ENCODE results near the gene SMARCC1.

DNA sequence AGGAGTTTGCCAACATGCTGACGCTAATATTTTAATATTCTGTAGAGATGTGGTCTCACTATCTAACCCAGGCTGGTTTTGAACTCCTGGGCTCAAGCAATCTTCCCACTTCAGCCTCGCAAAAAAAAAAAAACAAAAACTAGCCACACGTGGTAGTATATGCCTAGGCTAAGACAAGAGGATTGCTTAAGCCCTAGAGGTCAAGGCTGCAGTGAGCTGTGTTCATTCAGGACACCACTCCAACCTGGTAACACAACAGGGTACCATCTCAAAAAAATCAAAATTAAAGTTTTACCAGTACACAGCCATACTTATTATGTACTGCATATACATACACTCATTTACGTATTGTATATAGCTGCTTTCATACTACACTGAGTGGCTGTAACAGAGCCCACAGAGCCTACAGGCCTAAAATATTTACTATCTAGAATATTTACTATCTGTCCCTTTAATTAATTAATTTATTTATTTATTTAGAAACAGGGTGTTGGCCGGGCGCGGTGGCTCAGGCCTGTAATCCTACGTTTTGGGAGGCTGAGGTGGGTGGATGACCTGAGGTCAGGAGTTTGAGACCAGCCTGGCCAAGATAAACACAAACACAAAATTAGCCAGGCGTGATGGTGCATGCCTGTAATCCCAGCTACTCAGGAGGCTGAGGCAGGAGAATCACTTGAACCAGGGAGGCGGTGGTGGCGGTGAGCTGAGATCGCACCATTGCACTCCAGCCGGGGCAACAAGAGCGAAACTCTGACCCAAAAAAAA lies 23.2 kb downstream of the SMARCC1 start:
- TF ChIP-seq, protein P1, sequence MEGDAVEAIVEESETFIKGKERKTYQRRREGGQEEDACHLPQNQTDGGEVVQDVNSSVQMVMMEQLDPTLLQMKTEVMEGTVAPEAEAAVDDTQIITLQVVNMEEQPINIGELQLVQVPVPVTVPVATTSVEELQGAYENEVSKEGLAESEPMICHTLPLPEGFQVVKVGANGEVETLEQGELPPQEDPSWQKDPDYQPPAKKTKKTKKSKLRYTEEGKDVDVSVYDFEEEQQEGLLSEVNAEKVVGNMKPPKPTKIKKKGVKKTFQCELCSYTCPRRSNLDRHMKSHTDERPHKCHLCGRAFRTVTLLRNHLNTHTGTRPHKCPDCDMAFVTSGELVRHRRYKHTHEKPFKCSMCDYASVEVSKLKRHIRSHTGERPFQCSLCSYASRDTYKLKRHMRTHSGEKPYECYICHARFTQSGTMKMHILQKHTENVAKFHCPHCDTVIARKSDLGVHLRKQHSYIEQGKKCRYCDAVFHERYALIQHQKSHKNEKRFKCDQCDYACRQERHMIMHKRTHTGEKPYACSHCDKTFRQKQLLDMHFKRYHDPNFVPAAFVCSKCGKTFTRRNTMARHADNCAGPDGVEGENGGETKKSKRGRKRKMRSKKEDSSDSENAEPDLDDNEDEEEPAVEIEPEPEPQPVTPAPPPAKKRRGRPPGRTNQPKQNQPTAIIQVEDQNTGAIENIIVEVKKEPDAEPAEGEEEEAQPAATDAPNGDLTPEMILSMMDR (conservative IDR thresholded peaks at IDR 0.05; ENCODE audit: low read depth, low read length) = no peak
- no peak for TF ChIP-seq POLR2A (IDR thresholded peaks at IDR 0.05; ENCODE audit: low read depth, low read length)
- TF ChIP-seq FOS (IDR thresholded peaks at IDR 0.05; ENCODE audit: low read depth, low read length) = no peak
- TF ChIP-seq RFX5 (IDR thresholded peaks at IDR 0.05; ENCODE audit: low read depth, low read length) = no peak
- TF ChIP-seq MAZ (IDR thresholded peaks at IDR 0.05; ENCODE audit: borderline replicate concordance, low read depth, low read length) = no peak
- TF ChIP-seq, protein P2, sequence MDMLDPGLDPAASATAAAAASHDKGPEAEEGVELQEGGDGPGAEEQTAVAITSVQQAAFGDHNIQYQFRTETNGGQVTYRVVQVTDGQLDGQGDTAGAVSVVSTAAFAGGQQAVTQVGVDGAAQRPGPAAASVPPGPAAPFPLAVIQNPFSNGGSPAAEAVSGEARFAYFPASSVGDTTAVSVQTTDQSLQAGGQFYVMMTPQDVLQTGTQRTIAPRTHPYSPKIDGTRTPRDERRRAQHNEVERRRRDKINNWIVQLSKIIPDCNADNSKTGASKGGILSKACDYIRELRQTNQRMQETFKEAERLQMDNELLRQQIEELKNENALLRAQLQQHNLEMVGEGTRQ (IDR thresholded peaks at IDR 0.05; ENCODE audit: low read depth, low read length) = no peak
- TF ChIP-seq SMC3 (IDR thresholded peaks at IDR 0.05; ENCODE audit: low read depth, low read length) = no peak
- TF ChIP-seq RCOR1 (IDR thresholded peaks at IDR 0.05; ENCODE audit: insufficient replicate concordance, low read length) = no peak
